WI38 (cell line): ENCODE data around the gene NFX1.

Experiments
- H3K4me3 ChIP-seq: 2 replicates; pipeline ENCODE4 v1.5.1; 2011; ENCODE audit warnings: low read depth, mild to moderate bottlenecking, control low read depth, low read length
- CTCF ChIP-seq: IDR thresholded peaks from 2 replicates; pipeline ENCODE4 v1.5.1; 2012; ENCODE audit warnings: low read depth, mild to moderate bottlenecking, control low read depth, low read length

Gene NFX1

GRCh38 chr9:33341182-33341581, 50.9 kb downstream of the NFX1 start:
- TF ChIP-seq CTCF: no peak
- no peak overlapping the region for H3K4me3 ChIP-seq

GRCh38 chr9:33344145-33344544, 53.8 kb downstream of the NFX1 start:
- no peak overlapping the region for H3K4me3 ChIP-seq
- TF ChIP-seq CTCF: no peak

GRCh38 chr9:33346564-33346963, 56.2 kb downstream of the NFX1 start:
- TF ChIP-seq CTCF: no peak
- H3K4me3 ChIP-seq: no peak overlapping the region

- no peak overlapping the region for H3K4me3 ChIP-seq
- TF ChIP-seq CTCF: no peak
These were observed 58.7 kb downstream of the NFX1 start for GRCh38 chr9:33348998-33349397.

- no peak for TF ChIP-seq CTCF
- no peak overlapping the region for H3K4me3 ChIP-seq
These were observed 59.4 kb downstream of the NFX1 start for GRCh38 chr9:33349743-33350142.

GRCh38 chr9:33350310-33350709, 60.0 kb downstream of the NFX1 start:
- H3K4me3 ChIP-seq: no peak overlapping the region
- no peak for TF ChIP-seq CTCF

- H3K4me3 ChIP-seq: no peak overlapping the region
- TF ChIP-seq CTCF: no peak
These were observed 61.2 kb downstream of the NFX1 start for GRCh38 chr9:33351547-33351946.
